Left lung (tissue), 10 donors: ENCODE data around the gene APRT. TPM values are rescaled to one million over a fixed set of nuclear protein-coding genes. Genes with fewer than 3 reads are reported as not detected.

Experiments
- ATAC-seq: fragments of 200-7000 bp; cut with Tn5 transposase; one replicate; pipeline ENCODE4 v1.9.1; 2020; ENCODE audit warnings: moderate library complexity
- DNase-seq, 4 donors: peaks; one replicate each; pipeline ENCODE4 v3.0.0-alpha.2; 2013 to 2020
- H3K27ac ChIP-seq, 2 donors: fragments of 200-600 bp; sonication (generic) in 1 of 2; one replicate each; pipeline versions ENCODE4 v1.5.0 to v1.8.0; 2020 to 2021
- H3K27me3 ChIP-seq, 2 donors: fragments of 200-600 bp; sonication (generic) in 1 of 2; one replicate each; pipeline versions ENCODE4 v1.5.0 to v1.8.0; 2020 to 2021
- H3K36me3 ChIP-seq, 2 donors: fragments of 200-600 bp; sonication (generic) in 1 of 2; one replicate each; pipeline versions ENCODE4 v1.5.0 to v1.8.0; 2020 to 2021
- H3K4me1 ChIP-seq, 2 donors: fragments of 200-600 bp; one replicate each; pipeline ENCODE4 v1.8.0; 2021
- H3K4me3 ChIP-seq, 2 donors: fragments of 200-600 bp; sonication (generic) in 1 of 2; one replicate each; pipeline versions ENCODE4 v1.5.0 to v1.8.0; 2020 to 2021; ENCODE audit warnings: mild to moderate bottlenecking in 1 of 2
- H3K9me3 ChIP-seq, 2 donors: fragments of 200-600 bp; sonication (generic) in 1 of 2; one replicate each; pipeline versions ENCODE4 v1.5.0 to v1.8.0; 2020 to 2021
- CTCF ChIP-seq, 2 donors: fragments of 200-600 bp; sonication (generic) in 1 of 2; IDR thresholded peaks; one replicate each; pipeline versions ENCODE4 v1.5.0 to v1.8.0; 2021; ENCODE audit warnings: antibody characterized with exemption in 2 of 2
- intact Hi-C, 2 donors: fragments of 100-400 bp; cut with DNase I; formaldehyde crosslinking; loops; one replicate each; pipeline versions ENCODE4 v1.11.2 to v1.14.2; 2022
- polyA plus RNA-seq, 6 donors: library from polyadenylated mRNA; unstranded; fragments of 120-200 nt; gene quantifications; one replicate each; pipeline ENCODE4 v1.2.1, GENCODE V29; 2013; ENCODE audit not compliant: insufficient read length in 6 of 6
- total RNA-seq, 2 donors: library from RNA; stranded (reverse); fragmentation: NEBNext Ultra II Directional; extraction: Animal tissue kit (Norgen Biotek cat#: 25700); gene quantifications; one replicate each; pipeline ENCODE4 v1.2.1, GENCODE V29; 2021
- donor health status: DM: no; HTN: yes; CAD: no.
- donor health status: DM: no; HTN: no; CAD: no.

Gene APRT
- total and polyA plus RNA-seq, 8 donors = 69.9 to 161 (median 96.8) TPM

DNA sequence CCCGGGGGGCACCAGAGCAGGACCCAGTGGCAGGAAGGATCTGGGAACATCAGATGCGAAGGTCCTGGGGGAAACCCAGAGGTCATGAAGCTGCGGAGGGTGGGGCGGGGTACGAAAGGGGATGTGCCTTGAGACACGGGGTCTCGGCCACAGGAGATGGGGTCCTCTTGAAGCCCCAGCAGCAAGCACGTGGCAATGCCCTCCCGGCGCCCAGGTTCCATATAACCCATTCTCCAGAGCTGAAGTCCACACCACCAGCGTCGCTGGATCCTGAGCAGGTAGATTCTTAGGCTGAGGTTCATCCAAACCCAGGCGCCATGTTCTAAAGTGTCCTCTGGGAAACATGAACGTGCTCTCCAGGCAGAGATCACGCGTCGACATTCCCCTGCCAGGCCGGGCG lies 47.6 kb downstream of the APRT start:
- Histone ChIP-seq H3K9me3 (no peaks in the 10 kb centered on the region), H3K4me1 (peaks cover 27 to 96% of the 10 kb centered on the region in 2 donors), H3K4me3 (no peak overlapping the region), H3K27ac (no peak overlapping the region), H3K36me3 (peaks cover 0 to 10% of the 10 kb centered on the region in 2 donors), H3K27me3 (no peaks in the 10 kb centered on the region)
- intact Hi-C loops = no loop called here
- ATAC-seq = no peak
- TF ChIP-seq CTCF (IDR thresholded peaks at IDR 0.05) = no peak
- DNase-seq = no peak

DNA sequence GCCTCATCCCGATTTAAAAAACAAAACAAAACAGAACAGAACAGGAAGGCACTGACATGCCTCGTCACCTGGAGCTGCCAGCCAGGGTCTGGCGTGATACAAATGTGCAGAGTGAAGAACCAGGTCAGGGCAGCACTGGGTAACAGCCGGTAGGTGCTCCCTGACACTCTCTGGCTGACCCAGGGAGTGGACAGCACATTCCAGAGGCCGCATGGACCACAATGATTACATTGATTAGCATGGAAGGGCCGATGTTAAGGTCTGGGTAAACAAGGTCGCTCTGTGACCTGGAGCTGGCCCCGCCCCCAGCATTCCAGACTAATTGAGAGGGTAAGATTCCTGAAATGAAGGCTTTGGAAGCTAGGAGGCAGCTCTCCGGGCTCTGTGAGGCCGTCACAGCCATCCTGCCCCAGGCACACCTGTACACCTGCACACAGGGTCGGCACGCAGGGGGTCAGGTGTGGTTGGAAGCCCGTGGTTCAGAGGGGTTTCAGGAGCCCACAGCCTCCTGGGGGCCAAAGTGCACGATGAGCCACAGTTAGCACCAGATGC lies 48.1 kb downstream of the APRT start:
- peak overlapping the region in 1 of 2 donors; percentile 30 for H3K27ac ChIP-seq
- intact Hi-C loops = no loop called here
- no peak for DNase-seq

GRCh38 chr16:88762941-88763340 lies 48.8 kb downstream of the APRT start:
- no peak for TF ChIP-seq CTCF (IDR thresholded peaks at IDR 0.05)
- H3K27me3 ChIP-seq = no peaks in the 10 kb centered on the region
- H3K4me3 ChIP-seq = no peak overlapping the region
- peaks cover 0 to 10% of the 10 kb centered on the region in 2 donors for H3K36me3 ChIP-seq
- ATAC-seq (no peak), DNase-seq (no peak)
- no peaks in the 10 kb centered on the region for H3K9me3 ChIP-seq
- intact Hi-C loops = no loop called here
- H3K4me1 ChIP-seq = peaks cover 19 to 94% of the 10 kb centered on the region in 2 donors
- H3K27ac ChIP-seq = peak overlapping the region in 1 of 2 donors; percentile 30

More for the DNA sequence above, 48.1 kb downstream of the APRT start:
- Histone ChIP-seq H3K4me1 (peaks cover 25 to 96% of the 10 kb centered on the region in 2 donors), H3K27me3 (no peaks in the 10 kb centered on the region), H3K9me3 (no peaks in the 10 kb centered on the region), H3K4me3 (no peak overlapping the region), H3K36me3 (peaks cover 0 to 10% of the 10 kb centered on the region in 2 donors)
- TF ChIP-seq CTCF (IDR thresholded peaks at IDR 0.05) = no peak
- peak; percentile 19 for ATAC-seq

DNA sequence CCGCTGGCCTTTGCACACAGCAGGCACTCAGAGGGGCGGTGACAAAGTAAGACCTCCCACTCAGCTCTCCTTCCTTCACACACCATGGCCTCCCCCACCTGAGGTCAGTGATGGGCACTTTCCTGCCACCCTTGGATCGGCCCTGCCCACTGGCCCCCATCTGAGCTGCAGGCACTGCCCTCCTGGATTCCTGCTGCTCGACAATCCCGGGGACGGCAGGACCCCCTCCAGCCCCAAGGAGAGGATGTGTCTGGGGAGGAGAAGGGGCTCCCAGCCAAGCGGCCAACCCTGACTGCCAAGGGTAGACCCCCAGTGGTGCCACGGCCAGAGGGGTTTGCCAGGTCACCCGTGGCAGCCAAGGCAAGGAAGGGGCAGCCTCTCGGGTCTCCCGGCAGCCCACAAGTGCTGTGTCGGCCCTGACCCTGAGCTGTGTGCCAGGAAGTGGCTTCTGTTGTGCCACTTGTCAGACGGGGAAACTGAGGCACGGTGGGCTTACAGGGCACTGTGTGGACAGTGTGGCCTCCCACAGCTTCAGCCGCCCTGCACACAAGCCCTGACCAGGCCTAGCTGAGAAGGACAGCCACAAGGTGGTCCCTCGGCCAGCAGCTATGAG lies 49.4 kb downstream of the APRT start:
- peaks cover 0 to 10% of the 10 kb centered on the region in 2 donors for H3K36me3 ChIP-seq
- H3K4me1 ChIP-seq = peaks cover 13 to 89% of the 10 kb centered on the region in 2 donors
- H3K9me3 ChIP-seq = no peaks in the 10 kb centered on the region
- no peak for DNase-seq
- H3K27me3 ChIP-seq = no peaks in the 10 kb centered on the region
- no peak for TF ChIP-seq CTCF (IDR thresholded peaks at IDR 0.05)
- no peak overlapping the region for H3K4me3 ChIP-seq
- ATAC-seq = no peak
- H3K27ac ChIP-seq = no peak overlapping the region
- intact Hi-C loops = no loop called here

DNA sequence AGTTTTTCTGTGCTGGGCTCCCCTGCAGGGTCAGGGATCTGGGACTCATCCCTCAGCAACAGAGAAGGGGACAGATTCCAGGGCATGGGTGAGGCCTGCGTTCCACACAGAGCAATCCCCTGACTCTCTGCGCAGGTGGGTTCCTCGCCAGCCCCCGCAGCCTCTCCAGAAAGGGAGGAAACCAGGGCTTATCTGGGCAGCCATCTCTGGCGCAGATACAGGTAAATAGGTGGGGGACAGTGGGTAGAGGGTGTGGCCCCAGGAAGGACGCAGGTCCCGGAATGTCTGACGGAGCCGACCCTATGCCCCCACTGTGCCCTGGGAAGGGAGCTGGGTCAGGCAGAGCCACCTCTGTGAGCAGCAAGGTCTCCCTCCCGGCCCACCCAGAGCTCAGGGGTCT lies 49.9 kb downstream of the APRT start:
- peaks cover 10 to 83% of the 10 kb centered on the region in 2 donors for H3K4me1 ChIP-seq
- H3K4me3 ChIP-seq = no peak overlapping the region
- peaks cover 0 to 10% of the 10 kb centered on the region in 2 donors for H3K36me3 ChIP-seq
- DNase-seq (no peak), ATAC-seq (no peak)
- TF ChIP-seq CTCF (IDR thresholded peaks at IDR 0.05) = no peak
- H3K27ac ChIP-seq = no peak overlapping the region
- intact Hi-C loops = no loop called here
- no peaks in the 10 kb centered on the region for H3K27me3 ChIP-seq
- H3K9me3 ChIP-seq = no peaks in the 10 kb centered on the region
